Measurements from ENCODE around the gene SP2. TPM values are rescaled to one million over a fixed set of nuclear protein-coding genes. Genes with fewer than 3 reads are reported as not detected.
A peak's percentile ranks its signal among the peaks of the same experiment; 100 is the strongest.

Gene SP2
- total and polyA plus RNA-seq, 2 of the 13 experiments (the other 11 are each of a cell fraction or from before 2014, with no cell fraction given): 1.4 to 4.8 TPM

DNA sequence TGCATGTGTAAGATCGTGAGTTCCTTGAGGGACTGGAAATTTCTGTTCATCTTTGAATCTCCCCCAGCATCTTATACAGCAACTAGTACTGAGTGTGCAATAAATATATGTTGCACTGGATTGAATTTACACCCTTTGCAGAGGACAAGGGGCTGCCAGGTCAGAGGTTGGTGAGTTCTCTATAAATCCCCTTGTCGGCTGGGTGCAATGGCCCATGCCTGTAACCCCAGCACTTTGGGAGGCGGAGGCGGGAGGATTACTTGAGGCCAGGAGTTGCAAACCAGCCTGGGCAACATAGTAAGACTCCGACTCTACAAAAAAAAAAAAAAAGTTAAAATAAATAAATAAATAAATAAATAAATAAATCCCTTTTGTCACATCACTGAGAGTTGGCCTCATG lies 35.6 kb upstream of the SP2 start:
- CTCF ChIA-PET (ENCODE audit: low intra/inter-chr PET ratio, low total read pairs): no interaction called here
- WGBS (ENCODE audit: low lambda C conversion rate): 47% methylated on average over 5 of the region's 5 CpGs
- no peak overlapping the region for H3K4me2 ChIP-seq (ENCODE audit: low read depth, low read length)

GRCh38 chr17:47862621-47863440 lies 33.2 kb upstream of the SP2 start:
- DNase-seq (ENCODE audit: low spot score): no peak
- Histone ChIP-seq H3K27ac (ENCODE audit: extremely low read length, insufficient read depth, low read length) (no peak overlapping the region), H3K36me3 (replicated peaks in 1 of 2; ENCODE audit: control insufficient read depth in 1 of 2, insufficient read depth in 2 of 2, low read length in 2 of 2) (no peaks in the 10 kb centered on the region), H3K4me3 (replicated peaks in 1 of 3; ENCODE audit: insufficient read depth in 1 of 3, low read depth in 2 of 3, low read length in 3 of 3) (no peak overlapping the region), H3K4me1 (ENCODE audit: insufficient read depth, low read length) (peaks cover 16% of the 10 kb centered on the region), H3K4me2 (ENCODE audit: low read depth, low read length) (peak overlapping the region; percentile 27; the same call in 1 of the 2 replicates), H3K9me3 (ENCODE audit: low read length) (no peaks in the 10 kb centered on the region), H3K79me2 (ENCODE audit: insufficient read depth, low read length) (no peaks in the 10 kb centered on the region), H4K20me1 (ENCODE audit: insufficient read depth, low read length) (no peaks in the 10 kb centered on the region), H3K27me3 (ENCODE audit: control insufficient read depth in 1 of 2, insufficient read depth in 2 of 2, low read length in 2 of 2) (peaks cover 2 to 21% of the 10 kb centered on the region in 2 experiments; a peak in 4 of 5 replicates), H3K9ac (ENCODE audit: insufficient read depth, low read depth, low read length) (no peak overlapping the region), H2AFZ (ENCODE audit: low read length) (no peak overlapping the region)
- CTCF ChIA-PET (ENCODE audit: low intra/inter-chr PET ratio, low total read pairs): no interaction called here
- intact Hi-C loops (cut with micrococcal nuclease; ENCODE audit: unreplicated experiment): no loop called here
- in situ Hi-C loops (cut with HindIII; ENCODE audit: extremely low pct_ligation_motif_present, low pct_unique_long_range_greater_than_20kb): no loop called here
- POLR2A ChIA-PET: interaction anchor here (1.0 kb wide), 1 partner anchor 33 kb away, joined by 3 read pairs; the partner anchor contains the start of gene SP2
- 41% methylated on average over 7 of the region's 7 CpGs for WGBS (ENCODE audit: low lambda C conversion rate)
- peak; percentile 43; the same call in 2 of the 3 replicates for ATAC-seq
- peak; percentile 40 for FAIRE-seq
- BruUV-seq (replicated peaks): no TSS peak
- TF ChIP-seq CREB1 (IDR thresholded peaks at IDR 0.05): no peak
- no peak for TF ChIP-seq CREB1 (CRISPR knock-in tag; IDR thresholded peaks at IDR 0.05)
- TF ChIP-seq MED1 (CRISPR knock-in tag; IDR thresholded peaks at IDR 0.05): peak; percentile 33; the same call in 1 of the 2 replicates
- no peak for TF ChIP-seq ZNF451 (CRISPR knock-in tag; IDR thresholded peaks at IDR 0.05)
- TF ChIP-seq KDM3A (CRISPR knock-in tag; IDR thresholded peaks at IDR 0.05; ENCODE audit: low read depth): no peak
- TF ChIP-seq HMGA1 (CRISPR knock-in tag; conservative IDR thresholded peaks at IDR 0.05): no peak
- TF ChIP-seq, protein P1, sequence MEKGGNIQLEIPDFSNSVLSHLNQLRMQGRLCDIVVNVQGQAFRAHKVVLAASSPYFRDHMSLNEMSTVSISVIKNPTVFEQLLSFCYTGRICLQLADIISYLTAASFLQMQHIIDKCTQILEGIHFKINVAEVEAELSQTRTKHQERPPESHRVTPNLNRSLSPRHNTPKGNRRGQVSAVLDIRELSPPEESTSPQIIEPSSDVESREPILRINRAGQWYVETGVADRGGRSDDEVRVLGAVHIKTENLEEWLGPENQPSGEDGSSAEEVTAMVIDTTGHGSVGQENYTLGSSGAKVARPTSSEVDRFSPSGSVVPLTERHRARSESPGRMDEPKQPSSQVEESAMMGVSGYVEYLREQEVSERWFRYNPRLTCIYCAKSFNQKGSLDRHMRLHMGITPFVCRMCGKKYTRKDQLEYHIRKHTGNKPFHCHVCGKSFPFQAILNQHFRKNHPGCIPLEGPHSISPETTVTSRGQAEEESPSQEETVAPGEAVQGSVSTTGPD (CRISPR knock-in tag; IDR thresholded peaks at IDR 0.05): no peak
- TF ChIP-seq, protein P2, sequence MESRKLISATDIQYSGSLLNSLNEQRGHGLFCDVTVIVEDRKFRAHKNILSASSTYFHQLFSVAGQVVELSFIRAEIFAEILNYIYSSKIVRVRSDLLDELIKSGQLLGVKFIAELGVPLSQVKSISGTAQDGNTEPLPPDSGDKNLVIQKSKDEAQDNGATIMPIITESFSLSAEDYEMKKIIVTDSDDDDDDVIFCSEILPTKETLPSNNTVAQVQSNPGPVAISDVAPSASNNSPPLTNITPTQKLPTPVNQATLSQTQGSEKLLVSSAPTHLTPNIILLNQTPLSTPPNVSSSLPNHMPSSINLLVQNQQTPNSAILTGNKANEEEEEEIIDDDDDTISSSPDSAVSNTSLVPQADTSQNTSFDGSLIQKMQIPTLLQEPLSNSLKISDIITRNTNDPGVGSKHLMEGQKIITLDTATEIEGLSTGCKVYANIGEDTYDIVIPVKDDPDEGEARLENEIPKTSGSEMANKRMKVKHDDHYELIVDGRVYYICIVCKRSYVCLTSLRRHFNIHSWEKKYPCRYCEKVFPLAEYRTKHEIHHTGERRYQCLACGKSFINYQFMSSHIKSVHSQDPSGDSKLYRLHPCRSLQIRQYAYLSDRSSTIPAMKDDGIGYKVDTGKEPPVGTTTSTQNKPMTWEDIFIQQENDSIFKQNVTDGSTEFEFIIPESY (CRISPR knock-in tag; IDR thresholded peaks at IDR 0.05): no peak
- TF ChIP-seq GTF3A (CRISPR knock-in tag; conservative IDR thresholded peaks at IDR 0.05): no peak
- TF ChIP-seq ARID3A (IDR thresholded peaks at IDR 0.05; ENCODE audit: low read depth, low read length): no peak

More for the DNA sequence above, 35.6 kb upstream of the SP2 start:
- no peak overlapping the region for H3K27ac ChIP-seq (ENCODE audit: extremely low read length, insufficient read depth, low read length)
- H3K36me3 ChIP-seq (replicated peaks in 1 of 2; ENCODE audit: control insufficient read depth in 1 of 2, insufficient read depth in 2 of 2, low read length in 2 of 2): no peaks in the 10 kb centered on the region
- intact Hi-C loops (cut with micrococcal nuclease; ENCODE audit: unreplicated experiment) (no loop called here), in situ Hi-C loops (cut with HindIII; ENCODE audit: extremely low pct_ligation_motif_present, low pct_unique_long_range_greater_than_20kb) (no loop called here)
- H3K9ac ChIP-seq (ENCODE audit: insufficient read depth, low read depth, low read length): no peak overlapping the region
- H4K20me1 ChIP-seq (ENCODE audit: insufficient read depth, low read length): no peaks in the 10 kb centered on the region
- TF ChIP-seq SMAD9 (CRISPR knock-in tag; IDR thresholded peaks at IDR 0.05): no peak
- POLR2A ChIA-PET: interaction anchor here (1.2 kb wide), 2 partner anchors 29 to 35 kb away, joined by 3 read pairs; partner anchors contain the start of genes LRRC46, MRPL10 and SP2
- DNase-seq (ENCODE audit: low spot score) (no peak), FAIRE-seq (no peak), ATAC-seq (no peak)
- peaks cover 16% of the 10 kb centered on the region for H3K4me1 ChIP-seq (ENCODE audit: insufficient read depth, low read length)
- H3K4me3 ChIP-seq (replicated peaks in 1 of 3; ENCODE audit: insufficient read depth in 1 of 3, low read depth in 2 of 3, low read length in 3 of 3): no peak overlapping the region
- H3K27me3 ChIP-seq (ENCODE audit: control insufficient read depth in 1 of 2, insufficient read depth in 2 of 2, low read length in 2 of 2): peaks cover 2 to 30% of the 10 kb centered on the region in 2 experiments
- H3K9me3 ChIP-seq (ENCODE audit: low read length): no peaks in the 10 kb centered on the region
- H2AFZ ChIP-seq (ENCODE audit: low read length): no peak overlapping the region
- no peaks in the 10 kb centered on the region for H3K79me2 ChIP-seq (ENCODE audit: insufficient read depth, low read length)
- BruUV-seq (replicated peaks): no TSS peak

Measured in HepG2 (cell line).